Activated T-helper 9 cell treated with anti-CD3 and anti-CD28 coated beads, Interleukin-2, amount 50 U/mL, for 16 hours (primary cell): ENCODE measurements around the gene SUGCT.

Source experiments
- DNase-seq: peaks from one replicate; pipeline ENCODE4 v3.0.0-alpha.2; 2020; ENCODE audit warnings: low read depth

Gene SUGCT

GRCh38 chr7:40474790-40475680 lies 340.2 kb downstream of the SUGCT start:
- no peak for DNase-seq

- DNase-seq: no peak
Observed at GRCh38 chr7:40475681-40475982, 340.8 kb downstream of the SUGCT start.

- DNase-seq: no peak
Observed at GRCh38 chr7:40477094-40477493, 342.3 kb downstream of the SUGCT start.

- DNase-seq: no peak
Observed at GRCh38 chr7:40482845-40483244, 348.0 kb downstream of the SUGCT start.

- DNase-seq: no peak
Observed at GRCh38 chr7:40483630-40484029, 348.8 kb downstream of the SUGCT start.

GRCh38 chr7:40489844-40490602 lies 355.2 kb downstream of the SUGCT start:
- no peak for DNase-seq

- DNase-seq: no peak
Observed at GRCh38 chr7:40490603-40490924, 355.8 kb downstream of the SUGCT start.

- DNase-seq: no peak
Observed at GRCh38 chr7:40492946-40493345, 358.1 kb downstream of the SUGCT start.

- DNase-seq: no peak
Observed at GRCh38 chr7:40493609-40494051, 358.8 kb downstream of the SUGCT start.

GRCh38 chr7:40498924-40499510 lies 364.2 kb downstream of the SUGCT start:
- no peak for DNase-seq

GRCh38 chr7:40499718-40500117 lies 364.9 kb downstream of the SUGCT start:
- no peak for DNase-seq

- DNase-seq: no peak
Observed at GRCh38 chr7:40500219-40500618, 365.4 kb downstream of the SUGCT start.

GRCh38 chr7:40502359-40502758 lies 367.6 kb downstream of the SUGCT start:
- no peak for DNase-seq

- DNase-seq: no peak
Observed at GRCh38 chr7:40506158-40506557, 371.4 kb downstream of the SUGCT start.

- no peak for DNase-seq
Observed at GRCh38 chr7:40507166-40507565, 372.4 kb downstream of the SUGCT start.

- no peak for DNase-seq
Observed at GRCh38 chr7:40509287-40509996, 374.6 kb downstream of the SUGCT start.

GRCh38 chr7:40516376-40516775 lies 381.6 kb downstream of the SUGCT start:
- no peak for DNase-seq

GRCh38 chr7:40519009-40519408 lies 384.2 kb downstream of the SUGCT start:
- no peak for DNase-seq

- DNase-seq: no peak
Observed at GRCh38 chr7:40520986-40521738, 386.4 kb downstream of the SUGCT start.

- DNase-seq: no peak
Observed at GRCh38 chr7:40525764-40526163, 391.0 kb downstream of the SUGCT start.

GRCh38 chr7:40526951-40527715 lies 392.3 kb downstream of the SUGCT start:
- no peak for DNase-seq
